ENCODE measurements around the gene MKLN1. TPM values are rescaled to one million over a fixed set of nuclear protein-coding genes. Genes with fewer than 3 reads are reported as not detected.

The MKLN1 gene
- 33.8 and 34.3 TPM in 2 replicates for total RNA-seq (2021)
- long read RNA-seq, full-length matches to known transcripts = 64 of 96 reads
- long read RNA-seq, partial matches to known transcripts = 15 of 96 reads
- long read RNA-seq, other reads (novel, unspliced or antisense) = 17 of 96 reads

DNA sequence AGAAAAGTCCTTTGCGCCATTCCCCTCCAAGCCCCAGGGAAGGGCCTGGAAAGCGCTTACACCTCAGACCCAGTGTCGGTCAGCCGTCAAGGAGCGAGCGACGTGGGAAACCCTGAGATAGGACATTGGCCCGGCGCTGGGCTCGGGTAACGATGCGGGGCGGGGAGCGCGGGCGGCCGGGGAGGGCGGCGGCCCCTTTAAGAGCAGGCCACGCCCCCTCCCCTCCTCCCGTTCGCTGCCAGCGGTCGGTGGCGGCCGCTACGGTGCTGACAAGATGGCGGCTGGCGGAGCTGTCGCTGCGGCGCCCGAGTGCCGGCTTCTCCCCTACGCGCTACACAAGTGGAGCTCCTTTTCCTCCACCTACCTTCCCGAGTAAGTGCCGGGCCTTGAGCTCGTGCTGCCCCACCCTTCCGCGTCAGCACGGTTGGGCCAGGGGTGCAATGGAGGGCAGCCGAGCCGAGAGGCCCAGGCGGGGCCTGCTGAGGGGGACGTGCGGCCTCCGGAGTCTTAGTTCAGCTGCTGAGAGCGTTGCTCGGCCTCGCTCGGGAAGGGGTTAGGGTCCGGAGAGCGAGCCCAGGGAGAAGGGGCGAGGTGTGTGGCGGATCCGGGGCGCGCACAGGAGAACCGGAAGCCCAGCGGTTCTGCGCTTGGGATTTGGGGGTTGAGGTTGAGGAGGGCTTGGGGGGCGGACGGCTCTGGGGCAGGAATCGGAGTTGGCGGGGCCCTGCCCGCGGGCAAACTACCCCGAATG, at the start of gene MKLN1:
MKLN1 (plus strand) TSS at position 251 of the 751 bp plus-strand sequence; CDS start at position 275, 24 bp downstream.
- H3K4me3 Mint-ChIP-seq = peak within 1 kb of the TSS; percentile 91 to 97
- Histone ChIP-seq H3K79me2 (ENCODE audit: insufficient read depth, low read length) (peaks cover 27% of the 10 kb centered on the region), H4K5ac (ENCODE audit: insufficient read length, low read depth, low read length) (no peak within 1 kb of the TSS), H3K9me3 (ENCODE audit: control insufficient read depth, low read depth, low read length) (no peaks in the 10 kb centered on the region), H2BK12ac (ENCODE audit: insufficient read length, low read depth, low read length) (no peak within 1 kb of the TSS), H3K18ac (ENCODE audit: insufficient read length, low read depth, low read length) (peak within 1 kb of the TSS; percentile 97), H2BK15ac (ENCODE audit: low read depth, low read length) (peak within 1 kb of the TSS; percentile 58; the same call in 1 of the 2 replicates), H2AFZ (ENCODE audit: low read length) (peak within 1 kb of the TSS; percentile 75), H3K23me2 (ENCODE audit: insufficient read length, low read depth, low read length, poor library complexity, severe bottlenecking) (peaks cover 8% of the 10 kb centered on the region), H3K79me1 (ENCODE audit: insufficient read depth, low read depth, low read length, poor library complexity, severe bottlenecking) (peaks cover 6% of the 10 kb centered on the region), H3T11ph (ENCODE audit: low read length) (no peak within 1 kb of the TSS), H2AK5ac (ENCODE audit: insufficient read length, low read length) (no peak within 1 kb of the TSS), H3K56ac (ENCODE audit: insufficient read length, low read depth, low read length) (peak within 1 kb of the TSS; percentile 16), H2BK120ac (ENCODE audit: low read depth, low read length, poor library complexity, severe bottlenecking) (no peak within 1 kb of the TSS), H3K27me3 (ENCODE audit: insufficient read depth, low read length) (no peaks in the 10 kb centered on the region), H3K4me2 (ENCODE audit: insufficient read depth, insufficient read length, low read length) (peak within 1 kb of the TSS; percentile 88), H4K20me1 (ENCODE audit: control insufficient read depth, insufficient read depth, insufficient read length) (no peaks in the 10 kb centered on the region), H3K4ac (ENCODE audit: low read depth, low read length) (no peak within 1 kb of the TSS), H3K14ac (ENCODE audit: insufficient read depth, low read length) (peak within 1 kb of the TSS; percentile 98), H2BK20ac (ENCODE audit: low read depth, low read length, poor library complexity, severe bottlenecking) (no peak within 1 kb of the TSS), H4K8ac (replicated peaks; ENCODE audit: insufficient read length, low read depth, low read length) (no peak within 1 kb of the TSS), H2BK5ac (ENCODE audit: insufficient read length, low read length) (peak within 1 kb of the TSS; percentile 71), H3K4me1 (ENCODE audit: insufficient read depth, low read length) (peaks cover 4% of the 10 kb centered on the region; the same call in 1 of the 2 replicates), H4K91ac (ENCODE audit: insufficient read length, low read depth, low read length) (no peak within 1 kb of the TSS), H3K23ac (ENCODE audit: insufficient read length, low read depth, low read length) (no peak within 1 kb of the TSS), H3K27ac (ENCODE audit: insufficient read length, low read depth, low read length) (peak within 1 kb of the TSS; percentile 19), H3K9ac (ENCODE audit: extremely low read depth, insufficient read length, low read length) (peak within 1 kb of the TSS; percentile 99)
- peak; percentile 91 for DNase-seq
- peaks cover 40 to 44% of the 10 kb centered on the region in 2 experiments for H3K4me1 Mint-ChIP-seq
- H3K36me3 Mint-ChIP-seq (ENCODE audit: insufficient read depth in 1 of 3, low read depth in 3 of 3) = peaks cover 0 to 2% (median 0%) of the 10 kb centered on the region in 3 experiments; a peak in 3 of 7 replicates
- TF ChIP-seq, protein P1, sequence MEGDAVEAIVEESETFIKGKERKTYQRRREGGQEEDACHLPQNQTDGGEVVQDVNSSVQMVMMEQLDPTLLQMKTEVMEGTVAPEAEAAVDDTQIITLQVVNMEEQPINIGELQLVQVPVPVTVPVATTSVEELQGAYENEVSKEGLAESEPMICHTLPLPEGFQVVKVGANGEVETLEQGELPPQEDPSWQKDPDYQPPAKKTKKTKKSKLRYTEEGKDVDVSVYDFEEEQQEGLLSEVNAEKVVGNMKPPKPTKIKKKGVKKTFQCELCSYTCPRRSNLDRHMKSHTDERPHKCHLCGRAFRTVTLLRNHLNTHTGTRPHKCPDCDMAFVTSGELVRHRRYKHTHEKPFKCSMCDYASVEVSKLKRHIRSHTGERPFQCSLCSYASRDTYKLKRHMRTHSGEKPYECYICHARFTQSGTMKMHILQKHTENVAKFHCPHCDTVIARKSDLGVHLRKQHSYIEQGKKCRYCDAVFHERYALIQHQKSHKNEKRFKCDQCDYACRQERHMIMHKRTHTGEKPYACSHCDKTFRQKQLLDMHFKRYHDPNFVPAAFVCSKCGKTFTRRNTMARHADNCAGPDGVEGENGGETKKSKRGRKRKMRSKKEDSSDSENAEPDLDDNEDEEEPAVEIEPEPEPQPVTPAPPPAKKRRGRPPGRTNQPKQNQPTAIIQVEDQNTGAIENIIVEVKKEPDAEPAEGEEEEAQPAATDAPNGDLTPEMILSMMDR (conservative IDR thresholded peaks at IDR 0.05) = no peak
- no peaks in the 10 kb centered on the region; the same call in 1 of the 2 replicates for H3K27me3 Mint-ChIP-seq (ENCODE audit: low read depth)
- H3K9me3 Mint-ChIP-seq = no peaks in the 10 kb centered on the region; a peak in 1 of 5 replicates
- H3K27ac Mint-ChIP-seq = peak within 1 kb of the TSS; percentile 96 to 99 (median 99)
- no CpG with 5 or more reads among the region's 69 CpGs for WGBS (ENCODE audit: extremely low coverage, insufficient read length, low lambda C conversion rate)
